ENCODE results near the gene TUSC2. TPM values are rescaled to one million over a fixed set of nuclear protein-coding genes. Genes with fewer than 3 reads are reported as not detected.

TUSC2 gene
- total RNA-seq, 1 donor, result 28.8 TPM

- DNase-seq (ENCODE audit: low read depth in 2 of 3, low spot score in 2 of 3), result no peak
These were observed 51.3 kb downstream of the TUSC2 start for GRCh38 chr3:50276762-50277101.

GRCh38 chr3:50275996-50276761, 51.8 kb downstream of the TUSC2 start:
- peak in 2 of 3 donors; percentile 58 to 63 for DNase-seq (ENCODE audit: low read depth in 2 of 3, low spot score in 2 of 3)

DNA sequence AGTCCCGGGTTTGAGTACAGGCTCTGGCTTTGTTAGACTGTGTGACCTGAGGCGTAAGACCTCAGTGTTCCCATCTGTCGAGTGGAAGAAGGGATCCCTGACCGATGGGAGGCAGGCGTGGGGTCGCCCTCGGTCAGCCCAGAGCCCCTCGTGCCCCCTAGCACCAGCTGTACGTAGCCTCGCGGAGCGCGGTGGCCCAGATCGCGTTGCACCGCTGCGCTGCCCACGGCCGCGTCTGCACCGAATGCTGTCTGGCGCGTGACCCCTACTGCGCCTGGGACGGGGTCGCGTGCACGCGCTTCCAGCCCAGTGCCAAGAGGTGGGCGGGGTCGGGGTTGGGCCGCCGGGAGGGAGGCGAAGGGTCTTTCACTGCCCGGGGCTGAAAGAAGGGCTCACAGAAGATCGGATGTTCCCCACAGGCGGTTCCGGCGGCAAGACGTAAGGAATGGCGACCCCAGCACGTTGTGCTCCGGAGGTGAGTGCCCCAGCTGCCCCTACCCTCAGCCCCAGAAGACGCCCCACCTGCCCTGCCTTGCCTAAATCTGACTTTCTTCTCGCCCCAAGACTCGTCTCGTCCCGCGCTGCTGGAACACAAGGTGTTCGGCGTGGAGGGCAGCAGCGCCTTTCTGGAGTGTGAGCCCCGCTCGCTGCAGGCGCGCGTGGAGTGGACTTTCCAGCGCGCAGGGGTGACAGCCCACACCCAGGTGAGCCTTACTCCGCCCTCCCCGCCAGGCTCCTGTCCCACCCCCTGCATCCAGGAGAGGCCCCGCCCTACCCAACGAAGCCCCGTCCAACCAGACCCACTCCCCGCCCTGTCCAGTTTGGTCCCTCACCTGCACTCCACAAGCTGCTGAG, 52.7 kb downstream of the TUSC2 start:
- DNase-seq (ENCODE audit: low read depth in 2 of 3, low spot score in 2 of 3), result no peak

Other genes starting within 250 kb of the TUSC2 start
- gene RBM5, start 239.3 kb downstream of the TUSC2 start, total RNA-seq, result 267 TPM
- 1.1 TPM for gene SEMA3F, start 172.9 kb downstream of the TUSC2 start, total RNA-seq
- not detected for gene GNAT1, start 136.6 kb downstream of the TUSC2 start, total RNA-seq
- under 0.01 TPM for gene SLC38A3, start 123.0 kb downstream of the TUSC2 start, total RNA-seq
- 596 TPM for gene GNAI2, start 92.0 kb downstream of the TUSC2 start, total RNA-seq
- 0.54 TPM for gene SEMA3B, start 59.1 kb downstream of the TUSC2 start, total RNA-seq
- not detected for gene LSMEM2, start 49.1 kb downstream of the TUSC2 start, total RNA-seq
- gene IFRD2, start 35.8 kb downstream of the TUSC2 start, total RNA-seq, result 77.8 TPM
- gene HYAL3, start 28.8 kb downstream of the TUSC2 start, total RNA-seq, result 44.7 TPM
- 88.6 TPM for gene NAA80, start 28.8 kb downstream of the TUSC2 start, total RNA-seq
- 0.27 TPM for gene HYAL1, start 24.6 kb downstream of the TUSC2 start, total RNA-seq
- gene HYAL2, start 5.5 kb downstream of the TUSC2 start, total RNA-seq, result 39.9 TPM
- gene RASSF1, start 12.6 kb upstream of the TUSC2 start, total RNA-seq, result 217 TPM
- 3.8 TPM for gene ZMYND10, start 17.5 kb upstream of the TUSC2 start, total RNA-seq
- 39.9 TPM for gene NPRL2, start 22.6 kb upstream of the TUSC2 start, total RNA-seq
- 57.6 TPM for gene CYB561D2, start 22.6 kb upstream of the TUSC2 start, total RNA-seq
- 49.3 TPM for gene TMEM115, start 31.3 kb upstream of the TUSC2 start, total RNA-seq
- 1.1 TPM for gene CACNA2D2, start 175.4 kb upstream of the TUSC2 start, total RNA-seq
- gene C3orf18, start 239.5 kb upstream of the TUSC2 start, total RNA-seq, result 6.2 TPM
- 10.0 TPM for gene HEMK1, start 241.3 kb upstream of the TUSC2 start, total RNA-seq

All from hematopoietic multipotent progenitor cell (in vitro differentiated cells).